WTC11 (cell line): ENCODE data around the gene RAB17. TPM values are rescaled to one million over a fixed set of nuclear protein-coding genes. Genes with fewer than 3 reads are reported as not detected.
A peak's percentile ranks its signal among the peaks of the same experiment; 100 is the strongest.

Experiments used
- ATAC-seq: fragments of 200-7000 bp; cut with Tn5 transposase; 2 replicates; pipeline ENCODE4 v1.10.0; 2021; ENCODE audit warnings: mild to moderate bottlenecking, moderate library complexity
- CTCF ChIA-PET: fragments of 300-600 bp; sonication (Branson Sonifier 250); formaldehyde crosslinking; loops from one replicate; lab custom pipeline; 2021; ENCODE audit warnings: antibody characterized with exemption; lab: Charles Lee
- POLR2A ChIA-PET: fragments of 350-600 bp; sonication (Branson Sonifier 250); formaldehyde crosslinking; loops from one replicate; lab custom pipeline; 2021; ENCODE audit warnings: antibody characterized with exemption; lab: Charles Lee
- DNase-seq: peaks from one replicate; pipeline ENCODE4 v3.0.0; 2021; ENCODE audit warnings: low spot score
- H3K27ac Mint-ChIP-seq: 2 replicates; pipeline ENCODE4 v1.8.0; 2021; ENCODE audit warnings: mixed read lengths
- H3K27me3 Mint-ChIP-seq: 2 replicates; pipeline ENCODE4 v1.8.0; 2021; ENCODE audit warnings: low read depth, mild to moderate bottlenecking, moderate library complexity, mixed read lengths
- H3K36me3 Mint-ChIP-seq: 2 replicates; pipeline ENCODE4 v1.8.0; 2021; ENCODE audit warnings: mixed read lengths
- H3K4me1 Mint-ChIP-seq: 2 replicates; pipeline ENCODE4 v1.8.0; 2022; ENCODE audit warnings: mixed read lengths
- H3K4me3 Mint-ChIP-seq: 2 replicates; pipeline ENCODE4 v1.8.0; 2021; ENCODE audit warnings: mild to moderate bottlenecking, moderate library complexity, mixed read lengths
- H3K9me3 Mint-ChIP-seq: 2 replicates; pipeline ENCODE4 v1.8.0; 2021; ENCODE audit warnings: mixed read lengths
- AFF4 ChIP-seq: sonication (generic); formaldehyde crosslinking; IDR thresholded peaks from 2 replicates; pipeline ENCODE4 v1.8.1; 2023; ENCODE audit warnings: mild to moderate bottlenecking, missing genetic modification reagents, borderline replicate concordance
- E2F4 ChIP-seq: sonication (generic); formaldehyde crosslinking; IDR thresholded peaks from 2 replicates; pipeline ENCODE4 v1.8.1; 2022; ENCODE audit warnings: low read depth, mild to moderate bottlenecking, moderate library complexity, missing genetic modification reagents, borderline replicate concordance
- FOXK1 ChIP-seq: sonication (generic); formaldehyde crosslinking; IDR thresholded peaks from 2 replicates; pipeline ENCODE4 v1.8.0; 2022; ENCODE audit warnings: mild to moderate bottlenecking, moderate library complexity, missing genetic modification reagents
- HMGA2 ChIP-seq: fragments of 250-450 bp; sonication (Bioruptor Pico); IDR thresholded peaks from 2 replicates; pipeline ENCODE4 v1.4.0; 2021; ENCODE audit warnings: mild to moderate bottlenecking, moderate library complexity
- IRF1 ChIP-seq: sonication (generic); formaldehyde crosslinking; IDR thresholded peaks from 2 replicates; pipeline ENCODE4 v1.8.0; 2023; ENCODE audit warnings: missing genetic modification reagents
- ZBTB43 ChIP-seq: sonication (generic); formaldehyde crosslinking; IDR thresholded peaks from 2 replicates; pipeline ENCODE4 v1.8.1; 2023; ENCODE audit warnings: mild to moderate bottlenecking, missing genetic modification reagents
- total RNA-seq: library from RNA; stranded (reverse); gene quantifications from 3 replicates; pipeline ENCODE4 v1.2.3, GENCODE V29; 2021
- TF ChIP-seq, protein P1 (sequence below): sonication (generic); formaldehyde crosslinking; conservative IDR thresholded peaks from 2 replicates; pipeline ENCODE4 v1.8.1; 2022; ENCODE audit warnings: mild to moderate bottlenecking, missing genetic modification reagents
- TF ChIP-seq, protein P2 (sequence below): sonication (generic); formaldehyde crosslinking; IDR thresholded peaks from 2 replicates; pipeline ENCODE4 v1.8.0; 2022; ENCODE audit warnings: mild to moderate bottlenecking, missing genetic modification reagents

The RAB17 gene
- total RNA-seq, 1 experiment from 2014 or later, result 140 TPM

DNA sequence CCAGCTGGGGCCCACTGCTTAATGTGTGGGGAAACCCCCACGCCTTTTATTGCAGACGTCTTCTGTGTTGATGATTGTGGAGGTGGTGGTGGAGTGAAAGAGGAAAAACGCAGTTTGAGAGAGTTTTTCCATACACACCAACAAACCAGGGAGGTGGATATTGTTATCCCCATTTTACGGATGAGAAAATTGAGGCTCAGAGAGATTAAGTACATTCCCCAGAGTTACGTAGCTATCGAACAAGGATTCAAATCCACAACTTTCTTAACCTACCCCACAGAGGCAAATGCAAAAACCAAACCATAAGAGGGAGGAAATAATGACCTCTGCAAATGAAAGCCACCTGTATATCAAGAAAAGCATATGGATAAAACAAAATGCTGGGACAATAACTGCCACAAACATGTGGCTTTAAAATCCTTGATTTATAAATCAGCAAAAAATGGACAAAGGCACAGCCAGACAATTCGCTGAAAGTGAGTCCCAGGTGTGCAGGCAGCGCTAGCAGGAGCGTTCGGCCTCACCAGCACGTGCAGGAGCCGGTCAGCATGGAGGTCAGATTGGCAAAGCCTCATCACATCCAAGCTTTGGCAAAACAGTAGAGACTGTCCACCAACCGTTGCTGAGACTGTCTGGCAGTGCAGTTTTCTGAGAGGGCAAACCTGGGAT is 12.6 kb upstream of the RAB17 start (continued):
- TF ChIP-seq IRF1 (CRISPR knock-in tag) (no peak), HMGA2 (CRISPR knock-in tag) (no peak)
- TF ChIP-seq, protein P1, sequence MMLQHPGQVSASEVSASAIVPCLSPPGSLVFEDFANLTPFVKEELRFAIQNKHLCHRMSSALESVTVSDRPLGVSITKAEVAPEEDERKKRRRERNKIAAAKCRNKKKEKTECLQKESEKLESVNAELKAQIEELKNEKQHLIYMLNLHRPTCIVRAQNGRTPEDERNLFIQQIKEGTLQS (CRISPR knock-in tag), result no peak

DNA sequence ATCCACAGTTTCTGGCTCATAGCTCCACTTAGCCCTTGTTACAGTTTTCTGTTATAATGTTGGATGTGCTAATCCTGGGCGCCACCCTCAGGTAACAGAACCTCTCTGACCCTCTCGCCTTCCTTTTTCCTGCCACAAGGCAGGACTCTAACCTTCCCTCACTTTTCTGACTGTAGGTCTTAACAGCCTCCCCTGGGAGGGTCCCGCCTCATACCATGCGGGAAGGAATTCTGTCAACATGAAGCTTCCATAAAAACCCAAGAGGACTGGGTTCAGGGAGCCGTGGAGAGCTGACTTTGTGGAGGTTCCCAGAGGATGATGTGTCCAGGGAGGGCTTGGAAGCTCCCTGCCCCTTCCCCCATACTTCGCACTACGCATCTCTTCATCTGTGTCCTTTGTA is 11.9 kb upstream of the RAB17 start:
- TF ChIP-seq E2F4 (CRISPR knock-in tag), result no peak
- TF ChIP-seq AFF4 (CRISPR knock-in tag), result no peak
- no peak for TF ChIP-seq FOXK1 (CRISPR knock-in tag)
- TF ChIP-seq, protein P2, sequence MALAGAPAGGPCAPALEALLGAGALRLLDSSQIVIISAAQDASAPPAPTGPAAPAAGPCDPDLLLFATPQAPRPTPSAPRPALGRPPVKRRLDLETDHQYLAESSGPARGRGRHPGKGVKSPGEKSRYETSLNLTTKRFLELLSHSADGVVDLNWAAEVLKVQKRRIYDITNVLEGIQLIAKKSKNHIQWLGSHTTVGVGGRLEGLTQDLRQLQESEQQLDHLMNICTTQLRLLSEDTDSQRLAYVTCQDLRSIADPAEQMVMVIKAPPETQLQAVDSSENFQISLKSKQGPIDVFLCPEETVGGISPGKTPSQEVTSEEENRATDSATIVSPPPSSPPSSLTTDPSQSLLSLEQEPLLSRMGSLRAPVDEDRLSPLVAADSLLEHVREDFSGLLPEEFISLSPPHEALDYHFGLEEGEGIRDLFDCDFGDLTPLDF (CRISPR knock-in tag), result no peak
- ATAC-seq, result peak; percentile 17; the same call in 1 of the 2 replicates
- CTCF ChIA-PET, result interaction anchor here (0.7 to 4.2 kb wide), 22 partner anchors 10 to 131 kb away, joined by 3 to 37 read pairs (median 5); partner anchors contain the start of gene RAB17
- POLR2A ChIA-PET, result interaction anchor here (1.1 to 1.7 kb wide), 2 partner anchors 11 to 26 kb away, joined by 3 read pairs; no protein-coding TSS in a partner anchor
- H3K9me3 Mint-ChIP-seq, result peaks cover 21% of the 10 kb centered on the region
- H3K36me3 Mint-ChIP-seq, result peaks cover 25% of the 10 kb centered on the region
- H3K4me3 Mint-ChIP-seq, result no peak overlapping the region
- peaks cover 4% of the 10 kb centered on the region for H3K27me3 Mint-ChIP-seq
- no peak for DNase-seq
- peaks cover 62% of the 10 kb centered on the region for H3K4me1 Mint-ChIP-seq
- H3K27ac Mint-ChIP-seq, result 0 out of 2 replicates have a peak overlapping the region, but pooled peaks have one; percentile 73

- Mint-ChIP-seq H3K27me3 (peaks cover 4% of the 10 kb centered on the region), H3K4me3 (no peak overlapping the region), H3K36me3 (peaks cover 16% of the 10 kb centered on the region), H3K27ac (no peak overlapping the region), H3K4me1 (peaks cover 67% of the 10 kb centered on the region), H3K9me3 (peaks cover 13% of the 10 kb centered on the region)
- ATAC-seq, result peak; percentile 79
- TF ChIP-seq ZBTB43 (no peak), FOXK1 (CRISPR knock-in tag) (0 out of 2 replicates have a peak, but pooled peaks have one; percentile 17)
- CTCF ChIA-PET, result interaction anchor here (0.7 to 4.2 kb wide), 21 partner anchors 9 to 130 kb away, joined by 3 to 37 read pairs (median 5); partner anchors contain the start of gene RAB17
- POLR2A ChIA-PET, result interaction anchor here (1.1 kb wide), 1 partner anchor 26 kb away, joined by 3 read pairs; no protein-coding TSS in a partner anchor
- peak; percentile 46 for DNase-seq
Observed at GRCh38 chr2:237601453-237602116, 11.1 kb upstream of the RAB17 start.
